SW480 (cell line): Measurements from ENCODE around the gene RAC3.
A peak's percentile ranks its signal among the peaks of the same experiment; 100 is the strongest.

Experiments used
- DNase-seq: peaks from one replicate; pipeline ENCODE4 v3.0.0-alpha.2; 2016; ENCODE audit warnings: low spot score

Gene RAC3

DNA sequence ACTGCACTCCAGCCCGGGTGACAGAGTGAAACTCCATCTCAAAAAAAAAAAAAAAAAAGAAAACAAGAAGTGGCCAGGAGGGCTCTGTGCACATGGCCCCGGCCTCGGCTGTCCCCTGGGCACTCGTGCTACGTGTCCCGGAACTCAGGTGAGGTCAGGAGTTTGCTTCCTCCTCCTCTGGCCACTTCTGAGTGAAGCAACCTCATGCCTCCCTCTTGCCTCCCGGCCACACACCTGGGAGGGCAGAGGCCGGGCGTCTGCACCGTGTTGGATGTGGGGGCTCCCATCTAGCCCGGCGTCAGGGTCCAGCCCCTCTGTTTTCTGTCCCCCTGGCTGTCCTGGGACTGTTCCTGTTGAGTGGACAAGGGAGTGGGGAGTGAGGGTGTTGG is 31.9 kb upstream of the RAC3 start:
- no peak for DNase-seq

DNA sequence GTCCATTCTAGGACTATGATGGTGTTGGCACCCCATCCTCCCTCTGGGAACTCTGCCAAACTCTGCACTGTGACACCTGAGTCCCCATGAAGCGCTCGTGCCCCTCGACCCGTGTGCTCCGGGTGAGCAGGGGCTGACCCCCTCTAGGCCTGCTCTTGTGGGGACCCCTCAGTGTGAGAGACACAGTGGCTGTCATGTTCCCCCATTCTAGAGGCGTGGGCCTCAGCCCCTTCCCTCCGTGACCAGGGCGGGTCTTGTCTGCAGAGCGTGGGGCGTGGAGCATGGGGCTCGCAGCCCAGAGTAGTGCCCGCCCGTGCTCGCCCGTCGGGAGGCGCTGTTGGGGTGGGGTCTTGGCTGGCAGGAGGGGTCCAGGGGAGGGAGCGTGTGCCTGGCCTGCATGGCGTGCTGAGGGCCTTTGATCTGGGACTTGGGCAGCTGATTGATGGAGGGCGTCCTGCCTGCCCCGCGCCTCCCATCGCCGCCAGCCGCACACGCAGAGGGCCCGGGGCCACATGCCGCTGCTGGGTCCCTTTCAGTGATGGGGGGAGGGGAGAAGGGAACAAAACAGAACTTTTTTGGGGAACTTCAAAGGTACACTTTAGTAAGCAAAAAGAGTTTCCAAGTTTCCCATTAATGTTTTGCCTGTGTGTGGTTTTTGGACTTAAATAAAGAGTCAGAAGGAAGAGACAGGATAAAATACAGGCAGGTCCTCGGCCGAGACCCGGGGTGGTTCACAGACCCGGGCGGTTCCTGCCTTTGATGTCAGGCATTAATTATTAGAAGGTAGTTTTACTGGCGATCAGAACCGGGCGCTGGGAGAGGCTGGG is 31.3 kb upstream of the RAC3 start:
- DNase-seq = no peak

DNA sequence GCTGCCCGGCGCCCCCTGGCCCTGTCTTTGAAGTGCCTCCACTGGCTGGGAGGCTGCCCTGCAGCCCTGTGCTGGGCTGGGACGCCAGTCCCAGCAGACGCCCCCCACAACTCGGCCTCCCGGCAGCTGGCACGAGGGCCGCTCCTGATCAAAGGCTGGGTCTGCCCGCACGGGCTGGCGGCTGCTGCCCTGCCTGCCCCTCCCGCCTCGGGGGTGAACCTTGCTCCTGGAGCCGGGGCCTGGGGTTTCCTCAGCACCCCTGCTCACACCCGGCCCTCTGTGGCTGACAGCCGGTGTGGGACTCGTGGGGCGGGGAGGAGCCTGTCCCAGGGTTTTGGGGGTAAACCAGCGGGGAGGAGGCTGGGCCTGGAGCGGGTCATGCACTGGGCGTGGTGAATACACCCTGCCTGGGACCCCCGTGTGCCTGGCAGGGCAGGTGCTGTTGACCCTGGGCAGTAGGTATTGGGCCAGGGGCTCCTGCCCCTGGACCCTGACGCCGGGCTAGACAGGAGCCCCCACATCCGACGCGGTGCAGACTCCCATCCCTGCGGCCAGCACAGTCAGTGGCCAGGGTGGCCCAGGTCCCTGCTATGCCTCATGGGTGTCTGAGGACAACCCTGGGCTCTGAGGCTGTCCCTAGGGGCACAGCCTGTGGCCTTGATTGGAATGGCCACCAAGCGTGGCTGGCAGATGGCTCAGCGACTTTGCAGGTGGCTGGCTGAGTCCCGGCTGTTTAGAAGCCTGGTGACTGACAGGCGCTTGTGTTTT is 30.5 kb upstream of the RAC3 start:
- peak; percentile 96 for DNase-seq

DNA sequence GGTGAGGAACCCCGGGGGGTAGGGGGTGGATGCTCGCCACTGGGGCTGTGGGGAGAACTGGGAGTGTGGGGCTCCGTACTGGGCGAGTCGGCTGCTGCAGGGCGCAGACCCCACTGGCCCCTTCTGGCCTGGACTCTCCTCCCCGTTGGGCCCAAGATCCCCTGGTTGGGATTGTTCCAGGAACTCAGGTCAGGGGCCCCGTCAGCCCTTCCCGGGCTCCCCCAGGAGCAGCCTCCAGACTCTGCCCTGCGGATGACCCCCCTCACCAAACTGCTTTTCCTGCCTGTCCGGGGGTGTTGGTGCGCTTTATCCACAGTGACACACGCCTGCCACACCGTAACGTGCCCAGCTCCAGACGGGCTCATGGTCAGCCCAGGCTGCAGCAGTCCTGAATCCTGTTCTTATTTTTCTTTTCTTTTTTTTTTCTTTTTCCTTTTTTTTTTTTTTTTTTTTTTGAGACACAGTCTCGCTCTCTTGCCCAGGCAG is 29.9 kb upstream of the RAC3 start:
- DNase-seq = no peak

DNA sequence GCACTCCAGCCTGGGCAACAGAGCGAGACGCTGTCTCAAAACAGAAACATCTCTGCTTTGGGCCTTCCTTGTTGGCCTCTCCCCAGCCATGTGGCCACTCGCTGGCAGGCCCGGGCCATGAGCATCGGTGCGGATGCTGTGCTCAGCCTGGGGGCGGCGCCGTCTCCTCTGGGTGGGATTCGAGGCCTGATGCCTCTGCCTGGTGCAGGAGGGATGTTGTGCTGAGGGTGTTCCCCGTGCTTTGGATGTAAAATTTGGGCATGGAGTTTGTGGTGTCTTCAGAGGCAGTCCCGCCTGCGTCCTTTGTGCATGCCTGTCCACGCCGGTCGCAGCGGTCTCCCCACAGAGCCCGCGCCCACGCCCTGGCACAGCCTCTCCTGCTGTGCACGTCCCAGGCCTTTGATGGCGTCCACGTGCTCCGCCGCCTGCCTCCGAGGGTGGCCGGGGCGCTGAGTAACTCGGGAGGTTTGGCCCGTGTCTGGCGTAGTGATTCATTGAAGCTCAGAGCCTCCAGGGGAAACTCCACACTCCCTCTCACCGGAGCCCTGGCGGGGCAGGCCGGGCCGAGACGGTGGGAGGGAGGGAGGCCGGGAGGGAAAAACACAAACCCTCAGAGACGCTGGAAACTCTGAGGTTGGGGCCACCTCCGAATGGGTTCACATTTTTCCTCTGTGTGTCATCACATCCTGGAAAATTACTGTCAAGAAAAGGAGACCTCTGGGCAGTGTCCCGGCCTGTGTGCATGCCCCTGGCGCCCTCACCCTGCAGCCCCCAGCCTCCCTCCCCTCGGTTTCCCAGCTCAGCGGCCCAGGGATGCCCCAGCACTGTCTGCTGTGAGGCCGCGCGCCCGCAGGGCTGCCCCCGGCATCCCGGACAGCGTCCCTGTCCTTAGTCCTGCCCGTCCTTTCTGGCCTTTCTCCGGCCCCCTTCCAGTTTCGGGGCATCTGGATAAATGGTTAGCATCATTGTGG is 27.8 kb upstream of the RAC3 start:
- DNase-seq = peak; percentile 94

DNA sequence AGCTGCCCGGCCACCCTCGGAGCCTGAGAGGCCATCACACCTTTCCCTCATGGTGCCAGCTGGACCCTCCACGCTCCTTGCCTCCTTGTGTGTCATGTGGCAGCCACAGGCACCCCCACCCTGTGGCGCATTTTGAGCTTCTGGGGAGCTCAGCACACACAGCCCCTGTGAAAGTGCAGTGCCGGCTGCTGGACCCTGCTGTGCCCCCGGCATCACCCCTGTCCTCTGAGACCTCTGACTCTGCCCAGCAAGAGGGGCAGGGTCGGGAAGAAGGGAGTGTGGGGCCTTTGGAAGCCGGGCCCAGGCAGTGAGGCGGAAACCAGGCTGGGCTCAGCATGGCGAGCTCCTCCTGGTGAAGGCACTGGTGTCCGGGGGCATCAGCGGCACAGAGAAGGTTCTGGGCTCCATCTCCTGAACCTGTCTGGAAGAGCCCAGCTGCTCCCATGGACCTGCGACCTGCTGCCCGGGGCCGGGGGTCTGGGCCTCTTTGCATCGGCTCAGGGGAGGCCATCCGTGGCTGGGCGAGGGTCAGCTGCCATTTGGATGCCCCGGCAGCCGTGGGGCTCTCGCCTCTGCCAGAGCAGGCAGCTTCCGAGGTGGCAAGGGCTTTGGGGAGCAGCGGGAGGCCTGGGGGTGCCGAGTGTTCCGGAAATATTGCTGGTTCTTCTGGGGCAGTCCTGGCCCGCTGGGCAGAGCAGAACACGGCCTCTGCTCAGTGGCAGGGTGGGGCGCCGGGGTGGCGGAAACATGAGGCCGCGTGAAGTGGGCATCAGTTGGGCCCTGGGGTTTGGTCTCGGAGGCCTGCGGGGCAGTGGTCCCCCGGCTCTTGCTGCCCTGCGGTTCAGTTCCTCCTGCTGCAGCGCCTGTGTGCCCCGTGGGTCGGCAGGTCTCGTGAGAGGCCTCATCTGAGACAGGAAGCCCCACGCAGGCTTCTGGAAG is 26.7 kb upstream of the RAC3 start:
- no peak for DNase-seq

DNA sequence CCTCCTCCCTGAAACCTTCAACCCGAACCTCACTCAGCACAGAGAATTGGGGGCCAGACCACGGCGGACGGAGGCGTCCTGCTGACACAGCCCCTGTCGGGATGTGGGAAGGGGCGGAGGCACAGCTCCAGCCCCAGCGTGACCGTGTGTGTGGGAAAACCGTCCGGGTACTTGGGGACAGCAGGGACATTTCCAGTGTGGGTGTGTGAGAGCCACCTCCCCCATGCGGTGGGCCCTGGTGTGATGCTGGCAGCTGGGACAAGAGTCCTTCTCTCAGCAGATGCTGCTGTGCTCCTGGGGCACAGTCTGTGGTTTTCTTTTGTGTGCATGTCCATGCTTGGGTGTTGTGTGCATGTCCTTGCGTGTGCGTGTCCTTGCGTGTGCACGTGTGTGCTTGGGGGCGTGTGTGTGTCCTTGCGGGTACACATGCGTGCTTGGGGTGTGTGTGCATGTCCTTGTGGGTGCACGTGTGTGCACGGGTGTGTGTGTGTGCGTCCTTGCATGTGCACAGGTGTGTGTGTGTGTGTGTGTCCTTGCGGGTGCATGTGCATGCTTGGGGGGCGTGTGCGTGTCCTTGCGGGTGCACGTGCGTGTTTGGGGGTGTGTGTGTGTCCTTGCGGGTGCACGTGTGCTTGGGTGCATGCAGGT is 25.7 kb upstream of the RAC3 start:
- DNase-seq = peak; percentile 67

DNA sequence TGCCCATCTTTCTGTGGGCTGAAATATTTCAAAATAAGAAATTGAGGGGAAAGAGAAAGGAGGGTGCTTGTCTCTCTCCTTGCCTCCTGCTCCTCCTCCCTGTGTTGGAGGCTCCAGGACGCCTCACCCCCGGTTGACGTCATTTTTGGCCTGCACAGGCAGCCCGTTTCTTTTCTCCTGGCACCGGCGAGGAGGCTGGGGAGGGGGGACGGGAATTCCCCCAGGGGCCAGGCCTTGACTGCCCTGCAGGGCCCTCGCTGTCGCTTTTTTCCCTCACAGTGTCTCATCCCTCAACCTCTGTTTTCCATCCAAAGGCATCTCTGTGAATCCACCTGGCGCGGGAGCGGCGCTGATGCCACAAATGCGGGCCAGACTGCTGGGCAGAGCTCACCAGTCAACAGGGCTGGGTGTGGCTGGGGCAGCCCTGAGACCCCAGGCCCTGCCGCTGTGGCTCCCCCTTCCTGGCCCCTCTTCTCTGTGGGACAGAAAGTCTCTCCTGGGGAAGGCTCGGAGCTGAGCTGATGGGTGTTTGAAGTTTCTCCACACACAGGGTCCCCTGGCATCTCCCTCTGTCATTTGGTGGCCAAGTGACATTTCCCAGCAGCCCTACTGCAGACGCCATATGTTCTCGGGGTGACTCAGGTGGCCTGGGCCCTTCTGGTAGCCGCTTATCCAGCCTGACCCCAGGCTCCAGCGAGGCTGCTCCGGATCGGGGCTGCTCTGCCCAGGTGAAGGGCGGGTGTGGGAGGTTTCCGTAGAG is 24.8 kb upstream of the RAC3 start:
- no peak for DNase-seq

DNA sequence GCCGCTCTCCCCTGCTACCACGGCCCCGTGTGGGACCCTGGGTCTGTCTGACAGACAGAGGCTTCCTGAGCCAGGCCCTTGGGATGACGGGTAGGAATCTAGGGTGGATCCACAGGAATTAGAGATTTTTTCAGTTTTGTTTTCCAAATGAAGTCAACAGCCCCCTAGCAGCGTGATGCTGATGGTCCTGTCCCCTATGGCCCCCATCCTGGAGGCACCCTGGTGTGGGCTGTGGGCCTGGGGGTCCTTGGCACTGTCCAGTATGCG is 24.3 kb upstream of the RAC3 start:
- no peak for DNase-seq

DNA sequence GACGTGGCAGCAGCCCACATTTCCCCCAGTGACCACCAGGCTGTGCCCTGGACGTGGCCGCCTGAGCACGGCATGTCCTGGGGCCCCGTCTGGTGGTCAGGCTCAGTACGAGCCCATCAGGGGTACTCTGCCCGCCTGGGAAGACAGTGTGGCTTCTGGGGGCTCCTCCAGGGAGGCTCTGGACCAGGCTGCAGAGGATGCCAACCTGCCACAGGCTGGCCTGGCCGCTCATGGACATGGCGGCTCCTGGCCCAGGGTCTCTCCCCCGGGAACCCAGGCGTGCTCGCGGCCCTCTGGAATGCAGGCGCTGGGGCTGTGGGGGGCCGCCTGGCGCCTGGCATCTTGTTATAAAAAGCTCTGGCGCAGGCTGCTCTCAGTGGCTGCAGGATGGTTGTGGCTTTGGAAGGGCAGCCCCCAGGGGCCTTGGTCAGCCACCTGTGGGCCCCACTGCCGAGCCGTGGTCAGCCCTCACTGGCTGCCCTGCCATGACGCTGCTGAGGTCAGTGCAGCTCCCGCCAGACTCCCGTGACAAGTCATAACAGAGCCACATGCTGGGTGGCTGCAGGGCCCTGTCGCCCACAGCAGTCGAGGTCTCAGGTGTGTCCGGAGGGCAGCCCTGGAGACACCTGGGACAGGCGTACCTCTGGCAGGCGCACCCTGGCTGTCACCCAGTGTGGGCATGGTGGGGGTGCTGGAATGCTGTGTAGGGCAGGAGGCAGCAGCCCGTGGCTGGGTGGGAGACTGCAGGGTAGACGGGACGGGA is 23.8 kb upstream of the RAC3 start:
- DNase-seq = no peak

DNA sequence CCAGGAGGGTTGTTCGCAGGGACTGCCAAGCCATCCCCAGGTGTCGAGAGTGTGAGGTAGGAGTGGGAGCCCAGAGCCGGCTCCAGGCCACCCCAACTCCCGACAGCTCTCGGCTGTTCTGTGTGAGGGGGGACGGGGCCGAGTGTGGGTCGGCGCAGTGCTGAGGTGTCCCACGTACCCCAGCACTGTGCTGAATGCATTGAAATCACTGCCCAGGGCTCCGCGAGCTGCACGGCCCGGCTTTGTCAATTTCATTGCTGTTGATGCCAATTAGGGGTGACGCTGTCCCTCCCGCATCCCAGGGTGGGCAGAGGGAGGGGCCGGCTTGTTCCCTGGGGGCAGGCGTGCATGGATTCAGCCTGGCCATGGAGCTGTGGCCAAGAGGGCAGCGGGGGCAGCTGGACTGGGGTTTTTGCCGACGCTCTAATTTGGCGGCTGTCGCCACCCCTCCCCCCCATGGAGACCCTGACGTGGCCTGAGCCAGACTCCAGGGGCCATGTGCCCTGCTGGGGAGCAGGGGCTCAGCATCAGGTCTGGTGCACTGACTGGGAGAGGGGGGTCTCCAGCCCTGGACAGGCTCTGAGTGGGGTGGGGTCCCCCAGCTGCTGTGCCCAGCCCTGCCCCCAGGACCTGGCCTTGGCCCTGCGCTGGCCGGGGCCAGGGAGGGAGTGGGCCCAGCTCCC is 23.1 kb upstream of the RAC3 start:
- no peak for DNase-seq

DNA sequence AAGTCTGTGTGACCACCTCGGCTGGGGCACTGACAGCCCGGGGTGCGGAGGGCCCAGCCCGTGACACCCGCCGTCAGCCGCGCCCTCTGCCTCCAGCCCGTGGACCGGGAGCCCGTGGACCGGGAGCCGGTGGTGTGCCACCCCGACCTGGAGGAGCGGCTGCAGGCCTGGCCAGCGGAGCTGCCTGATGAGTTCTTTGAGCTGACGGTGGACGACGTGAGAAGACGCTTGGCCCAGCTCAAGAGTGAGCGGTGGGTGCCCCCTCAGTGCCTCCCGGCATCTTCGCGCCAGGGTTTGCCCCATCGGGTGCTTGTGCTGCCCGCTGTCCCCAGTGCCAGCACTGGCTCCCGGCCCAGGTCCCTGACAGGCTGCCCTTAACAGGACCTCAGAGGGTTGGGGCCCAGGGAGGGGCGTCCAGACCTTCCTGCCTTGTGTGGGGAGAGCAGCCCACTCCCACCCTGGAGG is 22.5 kb upstream of the RAC3 start:
- no peak for DNase-seq

DNA sequence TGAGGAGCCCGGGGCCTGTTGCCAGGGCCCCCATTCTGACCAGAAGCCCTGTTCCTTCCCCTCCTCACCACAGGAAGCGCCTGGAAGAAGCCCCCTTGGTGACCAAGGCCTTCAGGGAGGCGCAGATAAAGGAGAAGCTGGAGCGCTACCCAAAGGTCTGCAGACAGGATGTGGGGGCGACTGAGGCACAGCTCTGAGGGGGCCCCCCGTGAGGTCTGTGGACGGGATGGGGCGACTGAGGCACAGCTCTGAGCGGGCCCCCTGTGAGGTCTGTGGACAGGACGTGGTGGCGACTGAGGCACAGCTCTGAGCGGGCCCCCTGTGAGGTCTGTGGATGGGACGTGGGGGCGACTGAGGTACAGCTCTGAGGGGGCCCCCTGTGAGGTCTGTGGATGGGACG is 22.1 kb upstream of the RAC3 start:
- no peak for DNase-seq

DNA sequence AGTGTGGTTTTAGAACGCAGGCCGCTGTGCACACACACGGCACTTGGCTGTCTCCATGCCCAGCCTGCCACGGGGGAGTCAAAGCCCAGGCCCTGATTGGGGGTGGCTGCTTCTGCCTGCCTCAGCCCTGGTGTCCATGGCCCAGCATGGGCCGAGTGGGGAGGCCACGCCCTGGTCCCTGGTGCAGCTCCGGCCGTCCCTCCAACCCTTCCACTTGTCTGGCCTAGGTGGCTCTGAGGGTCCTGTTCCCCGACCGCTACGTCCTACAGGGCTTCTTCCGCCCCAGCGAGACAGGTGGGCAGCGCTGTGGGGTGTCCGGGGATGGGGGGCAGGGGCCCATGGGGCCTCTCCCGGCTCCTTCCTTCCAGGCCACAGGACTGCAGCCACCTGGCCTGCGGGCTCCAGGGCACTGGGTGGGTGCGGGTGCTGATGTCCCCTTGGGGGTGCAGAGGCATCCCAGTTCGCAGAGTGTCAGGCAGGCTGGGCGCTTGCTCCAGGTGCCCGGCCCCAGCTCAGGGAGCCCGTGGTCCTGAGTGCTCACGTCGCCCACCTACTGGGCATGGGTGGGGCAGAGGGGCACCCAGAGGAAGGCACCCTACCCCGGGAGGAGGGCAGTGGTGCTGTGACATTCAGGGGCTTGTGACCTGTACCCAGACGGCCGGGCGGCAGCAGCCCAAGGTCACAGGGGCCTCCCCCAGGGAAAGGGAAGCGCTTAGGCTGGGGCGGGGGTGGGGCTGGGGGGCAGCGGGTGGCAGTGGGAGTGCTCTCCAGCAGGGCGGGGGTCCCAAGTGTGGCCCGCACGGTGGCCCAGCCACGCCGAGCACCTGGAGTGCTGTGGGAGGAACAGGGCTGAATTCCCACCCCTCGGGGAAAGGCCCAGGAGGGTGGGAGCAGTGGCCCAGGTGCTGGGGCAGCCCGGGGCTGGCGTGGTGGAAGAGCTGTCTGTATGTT is 20.6 kb upstream of the RAC3 start:
- DNase-seq = no peak

DNA sequence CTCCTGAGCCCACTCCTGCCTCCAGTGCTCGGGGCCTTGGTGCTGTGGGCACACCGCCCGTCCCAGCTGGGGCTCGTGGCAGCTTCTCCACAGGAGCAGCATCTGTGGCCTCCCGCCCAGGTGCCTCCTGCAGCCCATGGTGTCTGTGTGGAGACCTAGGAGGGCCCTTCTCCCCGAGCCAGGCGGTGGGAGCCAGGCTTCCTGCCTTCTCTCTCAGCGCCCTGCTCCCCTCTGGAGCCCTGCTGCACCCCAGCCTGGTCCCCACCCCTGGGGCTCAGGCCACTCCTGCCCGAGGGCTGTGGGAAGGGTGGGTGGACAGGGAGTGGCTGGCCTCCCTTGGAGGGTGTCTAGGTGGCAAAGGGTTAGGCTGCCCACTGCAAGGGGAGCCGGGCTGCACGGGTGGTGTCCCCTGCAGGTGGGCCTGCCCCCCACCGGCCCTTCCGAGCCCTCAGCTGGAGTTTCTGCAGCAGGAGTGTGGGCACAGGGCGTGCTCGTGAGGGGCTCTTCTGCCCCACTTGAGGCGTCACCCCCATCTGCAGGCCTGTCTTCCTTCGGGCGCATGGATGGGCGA is 19.8 kb upstream of the RAC3 start:
- no peak for DNase-seq

DNA sequence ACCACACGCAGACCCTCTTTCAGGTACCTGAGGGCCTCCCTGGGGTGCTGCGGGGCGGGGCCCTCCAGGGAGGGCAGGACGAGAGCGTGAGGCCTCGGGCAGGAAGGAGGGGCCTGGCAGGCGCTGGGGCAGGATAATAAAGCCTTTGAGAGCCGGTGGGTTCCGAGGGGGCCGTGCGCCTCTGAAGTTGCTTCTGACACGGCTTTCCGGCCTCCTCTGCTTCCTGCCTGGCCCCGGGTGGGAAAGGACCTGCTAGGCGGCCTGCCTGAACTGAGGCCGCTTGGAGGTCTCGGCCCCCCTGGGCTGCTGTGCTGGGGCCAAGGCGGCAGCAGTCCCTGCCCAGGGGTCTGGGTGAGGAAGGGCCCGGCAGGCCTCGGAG is 19.2 kb upstream of the RAC3 start:
- peak; percentile 83 for DNase-seq

DNA sequence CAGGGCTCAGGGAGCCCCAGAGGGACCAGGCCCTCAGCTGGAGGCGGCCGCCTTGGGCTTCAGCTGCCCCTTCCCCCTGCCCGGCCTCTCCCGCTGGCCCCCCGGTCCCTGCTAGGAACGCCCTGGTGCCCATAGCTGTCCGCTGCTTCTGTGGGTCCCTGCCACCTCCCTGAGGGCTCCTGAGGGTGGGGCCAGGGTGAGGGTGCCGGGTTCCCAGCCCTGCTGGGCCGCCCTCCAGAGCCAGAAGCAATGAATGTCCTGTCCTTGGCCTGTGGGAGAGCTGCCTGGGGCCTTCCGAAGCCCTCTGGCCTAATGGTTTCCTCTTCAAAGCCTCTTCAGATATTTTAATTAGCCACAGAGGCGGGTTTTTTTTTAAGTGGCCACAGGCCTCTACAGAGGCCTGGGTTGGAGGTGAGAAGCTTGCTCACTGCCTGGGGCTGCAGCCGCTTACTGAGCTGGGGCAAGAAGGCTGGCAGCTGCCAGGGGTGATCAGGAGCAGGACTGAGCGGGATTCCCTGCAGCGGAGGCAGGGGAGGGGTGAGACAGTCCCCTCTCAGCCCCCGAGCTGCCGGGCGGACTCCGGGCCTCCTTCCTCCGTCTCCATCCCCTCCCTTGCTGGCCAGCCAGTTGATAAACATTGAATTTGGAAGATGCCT is 18.7 kb upstream of the RAC3 start:
- peak; percentile 94 for DNase-seq
